Adrenal gland (tissue), 12 donors: ENCODE measurements around the gene NIPBL. TPM values are rescaled to one million over a fixed set of nuclear protein-coding genes. Genes with fewer than 3 reads are reported as not detected.
A peak's percentile ranks its signal among the peaks of the same experiment; 100 is the strongest.

Experiments
- DNase-seq, 7 donors: peaks; one replicate each; pipeline ENCODE4 v3.0.0-alpha.2; 2019 to 2020
- H3K27ac ChIP-seq, 5 donors: fragments of 200-600 bp; sonication (generic) in 4 of 5; 1 replicate in 3 of 5; 2 replicates in 2 of 5; pipeline versions ENCODE4 v1.5.1 to v1.8.0; 2016 to 2020; ENCODE audit warnings: mild to moderate bottlenecking in 1 of 5
- H3K27me3 ChIP-seq: fragments of 200-600 bp; 2 replicates; pipeline ENCODE4 v1.8.0; 2021
- H3K36me3 ChIP-seq, 2 donors: fragments of 200-600 bp; replicated peaks in 1 of 2; 1 replicate in 1 of 2; 2 replicates in 1 of 2; pipeline versions ENCODE4 v1.5.1 to v1.8.0; 2018 to 2022
- H3K4me1 ChIP-seq, 2 donors: fragments of 200-600 bp; replicated peaks in 1 of 2; 1 replicate in 1 of 2; 2 replicates in 1 of 2; pipeline versions ENCODE4 v1.5.1 to v1.8.0; 2018 to 2021
- H3K4me3 ChIP-seq, 4 donors: fragments of 200-600 bp; sonication (generic) in 3 of 4; one replicate each; pipeline ENCODE4 v1.5.1; 2016 to 2018
- H3K9me3 ChIP-seq, 3 donors: fragments of 200-600 bp; sonication (generic) in 1 of 3; replicated peaks in 1 of 3; 1 replicate in 2 of 3; 2 replicates in 1 of 3; pipeline versions ENCODE4 v1.5.1 to v1.8.0; 2016 to 2021
- POLR2A ChIP-seq, 2 donors: fragments of 450-650 bp; IDR thresholded peaks; one replicate each; pipeline ENCODE4 v1.6.1; 2017; ENCODE audit warnings: antibody characterized with exemption in 2 of 2, mild to moderate bottlenecking in 2 of 2, moderate library complexity in 1 of 2
- WGBS, 4 donors: extraction: QIAGEN DNeasy Blood & Tissue Kit in 2 of 4; methylation state at CpG; one replicate each; pipeline versions ENCODE4 v1.1.5 to v1.1.7; 2013 to 2017; 5-methylcytosine and 5-hydroxymethylcytosine counted together
- intact Hi-C, 2 donors: fragments of 100-400 bp; cut with DNase I; formaldehyde crosslinking; loops; one replicate each; pipeline versions ENCODE4 v1.14.1 to v1.15.0; 2022 to 2023
- polyA plus RNA-seq, 3 donors: library from polyadenylated mRNA; stranded (reverse); fragments of 200-250 nt in 2 of 3; fragments of 350-450 nt in 1 of 3; fragmentation: Illumina TruSeq in 1 of 3; extraction: RNeasy Lipid Tissue Mini Kit (QIAGEN cat#74804) in 1 of 3; gene quantifications; one replicate each; pipeline ENCODE4 v1.2.3, GENCODE V29; 2013 to 2014
- total RNA-seq, 9 donors: library from RNA; depleted of rRNA in 4 of 9; stranded (reverse); fragments of >200 nt in 4 of 9; fragments of 120-200 nt in 1 of 9; fragmentation: NEBNext Ultra II Directional in 1 of 9; extraction: Animal tissue kit (Norgen Biotek cat#: 25700) in 1 of 9; gene quantifications; one replicate each; pipeline versions ENCODE4 v1.1.0 to v1.2.4, GENCODE V29; 2013 to 2023
- TF ChIP-seq, protein P1 (sequence below), 6 experiments: fragments of 450-650 bp in 4 of 6; fragments of 200-600 bp in 2 of 6; sonication (generic) in 1 of 6; IDR thresholded peaks; 1 replicate in 5 of 6; 2 replicates in 1 of 6; pipeline versions ENCODE4 v1.5.1 to v1.8.0; 2016 to 2021; ENCODE audit warnings: antibody characterized with exemption in 6 of 6, mild to moderate bottlenecking in 2 of 6, moderate library complexity in 1 of 6
- donor health status: healthy with polysubstance abuse.
- donor health status: Bipolar disorder and iron deficiency.
- donor health status: DM: yes; HTN: yes; CAD: no.
- donor health status: DM: no; HTN: no; CAD: no.
- donor health status: DM: no; HTN: no; CAD: no.
- donor health status: DM: yes; HTN: yes; CAD: no.

The NIPBL gene
- total and polyA plus RNA-seq, 12 donors, result 15.7 to 54.5 (median 41.9) TPM

DNA sequence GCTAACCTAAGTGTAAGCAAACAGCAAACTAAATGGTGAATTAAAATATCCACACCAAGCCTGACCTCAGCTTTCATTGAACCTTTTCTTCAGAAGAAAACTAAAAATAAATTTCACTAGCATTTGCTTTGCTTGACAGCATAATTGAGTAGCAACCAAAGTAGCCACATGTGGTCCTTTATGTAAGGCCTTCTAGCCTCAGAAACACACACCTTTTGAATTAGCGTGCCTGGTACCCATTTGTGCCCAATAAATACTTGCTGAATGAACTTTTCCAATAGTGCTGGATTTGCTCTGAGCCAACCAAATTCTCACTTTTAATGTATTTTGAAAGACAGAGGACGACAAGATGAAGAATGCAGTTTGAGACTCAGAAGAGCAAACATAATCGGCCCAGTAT lies 2.1 kb upstream of the NIPBL start:
- peak overlapping the region in 2 of 4 donors; percentile 60 to 63 for H3K4me3 ChIP-seq
- DNase-seq, result no peak
- no peaks in the 10 kb centered on the region for H3K9me3 ChIP-seq
- no peaks in the 10 kb centered on the region for H3K36me3 ChIP-seq
- H3K27me3 ChIP-seq, result no peaks in the 10 kb centered on the region
- H3K4me1 ChIP-seq, result peaks cover 7 to 30% of the 10 kb centered on the region in 2 donors
- peak overlapping the region in 1 of 5 donors; percentile 91 for H3K27ac ChIP-seq
- WGBS, 4 donors, result 33 to 43% (median 38%) methylated on average over 3 of the region's 3 CpGs
- intact Hi-C loops, result loop anchor here (10.0 kb wide), 2 partner anchors 70 to 130 kb away; no protein-coding TSS in a partner anchor
- TF ChIP-seq, protein P1, sequence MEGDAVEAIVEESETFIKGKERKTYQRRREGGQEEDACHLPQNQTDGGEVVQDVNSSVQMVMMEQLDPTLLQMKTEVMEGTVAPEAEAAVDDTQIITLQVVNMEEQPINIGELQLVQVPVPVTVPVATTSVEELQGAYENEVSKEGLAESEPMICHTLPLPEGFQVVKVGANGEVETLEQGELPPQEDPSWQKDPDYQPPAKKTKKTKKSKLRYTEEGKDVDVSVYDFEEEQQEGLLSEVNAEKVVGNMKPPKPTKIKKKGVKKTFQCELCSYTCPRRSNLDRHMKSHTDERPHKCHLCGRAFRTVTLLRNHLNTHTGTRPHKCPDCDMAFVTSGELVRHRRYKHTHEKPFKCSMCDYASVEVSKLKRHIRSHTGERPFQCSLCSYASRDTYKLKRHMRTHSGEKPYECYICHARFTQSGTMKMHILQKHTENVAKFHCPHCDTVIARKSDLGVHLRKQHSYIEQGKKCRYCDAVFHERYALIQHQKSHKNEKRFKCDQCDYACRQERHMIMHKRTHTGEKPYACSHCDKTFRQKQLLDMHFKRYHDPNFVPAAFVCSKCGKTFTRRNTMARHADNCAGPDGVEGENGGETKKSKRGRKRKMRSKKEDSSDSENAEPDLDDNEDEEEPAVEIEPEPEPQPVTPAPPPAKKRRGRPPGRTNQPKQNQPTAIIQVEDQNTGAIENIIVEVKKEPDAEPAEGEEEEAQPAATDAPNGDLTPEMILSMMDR (IDR thresholded peaks at IDR 0.05), result no peak
- no peak for TF ChIP-seq POLR2A (IDR thresholded peaks at IDR 0.05)

DNA sequence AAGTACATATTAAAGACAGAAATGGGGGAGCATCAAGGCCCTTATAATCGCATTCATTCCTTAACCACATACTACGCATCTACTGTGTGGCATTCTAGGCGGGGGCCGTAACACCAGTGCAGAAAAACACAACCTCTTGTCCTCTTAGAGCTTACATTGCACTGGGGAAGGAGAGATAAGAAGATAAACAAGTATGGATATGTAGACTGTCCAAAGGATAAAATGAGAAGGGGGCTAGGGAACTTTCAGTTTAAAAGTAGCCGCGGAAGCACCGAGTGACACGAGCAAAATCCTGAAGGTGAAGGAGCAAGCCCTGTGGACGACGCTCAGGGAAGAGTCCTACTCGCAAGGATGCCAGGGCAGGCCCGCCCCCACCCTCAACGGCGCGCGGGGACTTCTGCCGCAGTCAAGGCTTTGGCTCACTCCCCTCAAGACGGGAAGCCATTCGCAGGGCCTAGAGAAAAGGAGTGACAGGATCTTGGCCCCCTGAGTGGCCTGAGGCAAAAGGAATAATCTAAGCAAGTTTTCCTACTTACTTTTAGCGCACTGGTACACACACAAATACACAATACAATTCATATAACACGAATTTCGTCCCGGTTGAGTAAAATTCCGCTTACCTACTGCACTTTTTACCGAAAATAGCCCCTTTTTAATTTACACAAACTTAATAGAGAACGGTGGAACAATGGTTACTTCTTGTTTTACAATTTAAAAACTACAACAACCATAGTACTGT lies 1.3 kb upstream of the NIPBL start:
- intact Hi-C loops, result loop anchor here (5.0 to 10.0 kb wide), 3 partner anchors 70 to 133 kb away; no protein-coding TSS in a partner anchor
- H3K4me3 ChIP-seq, result peak overlapping the region; percentile 18 to 93 (median 62)
- H3K27me3 ChIP-seq, result no peaks in the 10 kb centered on the region
- DNase-seq, result peak; percentile 43 to 76 (median 60)
- WGBS, 4 donors, result 0 to 2% (median 1%) methylated on average over 19 to 26 of the region's 26 CpGs
- H3K36me3 ChIP-seq, result no peaks in the 10 kb centered on the region
- no peak for TF ChIP-seq POLR2A (IDR thresholded peaks at IDR 0.05)
- TF ChIP-seq, protein P1 (IDR thresholded peaks at IDR 0.05), result no peak
- peak overlapping the region; percentile 91 to 99 (median 97) for H3K27ac ChIP-seq
- H3K9me3 ChIP-seq, result no peaks in the 10 kb centered on the region
- H3K4me1 ChIP-seq, result peaks cover 13 to 38% of the 10 kb centered on the region in 2 donors

DNA sequence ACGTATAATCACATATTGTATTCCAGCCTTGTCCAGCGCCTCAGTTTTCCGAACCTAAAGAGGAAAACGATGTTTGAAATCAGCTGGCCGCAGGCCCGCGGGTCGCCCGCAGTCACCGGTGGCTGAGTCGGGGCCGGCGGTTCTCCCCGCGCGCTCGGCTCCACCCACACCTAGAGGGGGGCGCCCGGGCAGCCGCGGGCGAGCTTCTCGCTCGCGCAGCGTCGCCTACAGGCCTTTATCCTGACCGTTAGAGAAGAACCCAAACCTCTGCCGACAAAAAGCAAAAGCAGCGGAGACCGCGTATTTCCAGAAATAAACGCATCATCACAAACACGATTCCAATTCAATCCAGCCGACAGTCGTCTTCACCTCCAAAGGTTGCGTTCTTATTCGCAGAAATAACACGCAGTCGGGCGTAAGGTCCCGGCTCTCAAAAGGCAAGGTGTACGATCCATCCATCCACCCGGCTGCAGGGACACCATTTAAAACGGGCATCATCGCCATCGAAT lies 725 bp upstream of the NIPBL start:
- Histone ChIP-seq H3K9me3 (no peaks in the 10 kb centered on the region), H3K36me3 (no peaks in the 10 kb centered on the region), H3K4me3 (peak overlapping the region; percentile 60 to 97 (median 78)), H3K27ac (peak overlapping the region; percentile 91 to 99 (median 97)), H3K4me1 (peaks cover 18 to 44% of the 10 kb centered on the region in 2 donors), H3K27me3 (no peaks in the 10 kb centered on the region)
- peak; percentile 79 to 90 (median 86) for DNase-seq
- 0 to 1% (median 0%) methylated on average over 17 to 47 of the region's 47 CpGs for WGBS, 4 donors
- TF ChIP-seq, protein P1 (IDR thresholded peaks at IDR 0.05), result peak; percentile 21 to 60 (median 40)
- TF ChIP-seq POLR2A (IDR thresholded peaks at IDR 0.05), result peak in 1 of 2 donors; percentile 70
- intact Hi-C loops, result loop anchor here (5.0 to 10.0 kb wide), 3 partner anchors 69 to 134 kb away; no protein-coding TSS in a partner anchor

DNA sequence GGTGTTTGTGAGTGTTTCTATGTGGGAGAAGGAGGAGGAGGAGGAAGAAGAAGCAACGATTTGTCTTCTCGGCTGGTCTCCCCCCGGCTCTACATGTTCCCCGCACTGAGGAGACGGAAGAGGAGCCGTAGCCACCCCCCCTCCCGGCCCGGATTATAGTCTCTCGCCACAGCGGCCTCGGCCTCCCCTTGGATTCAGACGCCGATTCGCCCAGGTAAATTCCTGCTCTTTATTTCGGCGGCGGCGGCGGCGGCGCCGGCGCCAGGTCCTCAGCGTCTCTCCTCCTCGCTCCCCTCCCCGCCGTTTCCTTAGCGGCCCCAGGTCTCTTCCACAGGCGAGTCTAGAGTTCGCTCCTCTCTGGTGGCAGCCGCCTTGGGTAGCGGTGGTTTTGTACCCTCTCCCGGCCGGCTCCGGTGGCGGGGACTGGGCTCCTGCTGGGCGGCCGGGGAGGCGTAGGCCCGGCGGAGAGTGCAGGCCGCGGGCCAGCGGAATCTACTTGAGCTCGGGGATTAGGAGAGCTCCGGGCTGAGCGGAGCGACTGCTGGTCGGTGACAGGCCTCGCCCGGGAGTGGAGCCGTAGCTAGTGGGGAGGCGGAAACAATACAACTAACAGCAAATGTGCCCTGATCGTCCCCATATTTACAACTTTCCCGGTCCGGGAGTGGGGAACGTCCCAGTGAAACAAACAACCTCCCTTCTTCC lies 547 bp downstream of the NIPBL start:
- WGBS, 4 donors, result 0 to 1% (median 0%) methylated on average over 27 to 57 of the region's 57 CpGs
- Histone ChIP-seq H3K9me3 (no peaks in the 10 kb centered on the region), H3K36me3 (no peaks in the 10 kb centered on the region), H3K27ac (peak overlapping the region; percentile 91 to 99 (median 97)), H3K27me3 (no peaks in the 10 kb centered on the region), H3K4me1 (peaks cover 24 to 57% of the 10 kb centered on the region in 2 donors), H3K4me3 (peak overlapping the region; percentile 58 to 81 (median 62))
- DNase-seq, result peak; percentile 71 to 86 (median 75)
- intact Hi-C loops, result loop anchor here (5.0 to 10.0 kb wide), 3 partner anchors 68 to 135 kb away; no protein-coding TSS in a partner anchor
- TF ChIP-seq, protein P1 (IDR thresholded peaks at IDR 0.05), result peak in 1 of 6 experiments; percentile 15
- peak; percentile 52 for TF ChIP-seq POLR2A (IDR thresholded peaks at IDR 0.05)
